Duodenal mucosa (tissue), 2 donors: ENCODE data around the gene CEP85.

Source experiments
- H3K27ac ChIP-seq: one replicate; pipeline ENCODE4 v1.7.0; 2013; ENCODE audit warnings: low read depth, low read length
- H3K27me3 ChIP-seq, 2 donors: one replicate each; pipeline ENCODE4 v1.7.0; 2013; ENCODE audit warnings: low read length in 2 of 2, control low read depth in 1 of 2; ENCODE audit not compliant: insufficient read depth in 2 of 2, control insufficient read depth in 1 of 2
- H3K36me3 ChIP-seq, 2 donors: one replicate each; pipeline ENCODE4 v1.7.0; 2013; ENCODE audit warnings: low read length in 2 of 2, control low read depth in 1 of 2; ENCODE audit not compliant: insufficient read depth in 2 of 2, control insufficient read depth in 1 of 2
- H3K4me1 ChIP-seq, 2 donors: one replicate each; pipeline ENCODE4 v1.7.0; 2013; ENCODE audit warnings: low read length in 2 of 2, control low read depth in 1 of 2; ENCODE audit not compliant: insufficient read depth in 2 of 2, control insufficient read depth in 1 of 2
- H3K4me3 ChIP-seq, 2 donors: one replicate each; pipeline ENCODE4 v1.7.0; 2013; ENCODE audit warnings: low read length in 2 of 2, low read depth in 1 of 2
- H3K9ac ChIP-seq, 2 donors: one replicate each; pipeline ENCODE4 v1.7.0; 2013; ENCODE audit warnings: low read length in 2 of 2, low read depth in 1 of 2
- H3K9me3 ChIP-seq, 2 donors: one replicate each; pipeline ENCODE4 v1.7.0; 2013; ENCODE audit warnings: low read length in 2 of 2, control low read depth in 1 of 2; ENCODE audit not compliant: control insufficient read depth in 1 of 2

The CEP85 gene

GRCh38 chr1:26197301-26197700 is 36.7 kb upstream of the CEP85 start:
- H3K9ac ChIP-seq: no peak overlapping the region
- no peaks in the 10 kb centered on the region for H3K9me3 ChIP-seq
- H3K27ac ChIP-seq: no peak overlapping the region
- no peaks in the 10 kb centered on the region for H3K36me3 ChIP-seq
- no peaks in the 10 kb centered on the region for H3K27me3 ChIP-seq
- H3K4me1 ChIP-seq: peaks cover 0 to 5% of the 10 kb centered on the region in 2 donors
- no peak overlapping the region for H3K4me3 ChIP-seq

- Histone ChIP-seq H3K9ac (no peak overlapping the region), H3K27me3 (no peaks in the 10 kb centered on the region), H3K36me3 (no peaks in the 10 kb centered on the region), H3K4me1 (peaks cover 0 to 5% of the 10 kb centered on the region in 2 donors), H3K4me3 (no peak overlapping the region), H3K9me3 (no peaks in the 10 kb centered on the region), H3K27ac (no peak overlapping the region)
Measured at GRCh38 chr1:26197813-26198212, 36.2 kb upstream of the CEP85 start.

- H3K4me1 ChIP-seq: peaks cover 0 to 5% of the 10 kb centered on the region in 2 donors
- no peaks in the 10 kb centered on the region for H3K9me3 ChIP-seq
- H3K36me3 ChIP-seq: no peaks in the 10 kb centered on the region
- no peak overlapping the region for H3K4me3 ChIP-seq
- peaks cover 0 to 6% of the 10 kb centered on the region in 2 donors for H3K27me3 ChIP-seq
- H3K9ac ChIP-seq: no peak overlapping the region
- H3K27ac ChIP-seq: no peak overlapping the region
Measured at GRCh38 chr1:26200413-26200812, 33.6 kb upstream of the CEP85 start.

GRCh38 chr1:26203642-26204318 is 30.2 kb upstream of the CEP85 start:
- Histone ChIP-seq H3K9ac (no peak overlapping the region), H3K27ac (no peak overlapping the region), H3K36me3 (no peaks in the 10 kb centered on the region), H3K9me3 (no peaks in the 10 kb centered on the region), H3K27me3 (peaks cover 0 to 6% of the 10 kb centered on the region in 2 donors), H3K4me1 (peaks cover 0 to 5% of the 10 kb centered on the region in 2 donors), H3K4me3 (no peak overlapping the region)

GRCh38 chr1:26210147-26210870 is 23.7 kb upstream of the CEP85 start:
- no peaks in the 10 kb centered on the region for H3K9me3 ChIP-seq
- H3K27ac ChIP-seq: no peak overlapping the region
- no peak overlapping the region for H3K9ac ChIP-seq
- no peaks in the 10 kb centered on the region for H3K27me3 ChIP-seq
- no peaks in the 10 kb centered on the region for H3K4me1 ChIP-seq
- H3K4me3 ChIP-seq: no peak overlapping the region
- H3K36me3 ChIP-seq: no peaks in the 10 kb centered on the region

GRCh38 chr1:26212726-26213125 is 21.3 kb upstream of the CEP85 start:
- no peak overlapping the region for H3K27ac ChIP-seq
- no peaks in the 10 kb centered on the region for H3K9me3 ChIP-seq
- H3K4me3 ChIP-seq: no peak overlapping the region
- H3K9ac ChIP-seq: no peak overlapping the region
- H3K4me1 ChIP-seq: no peaks in the 10 kb centered on the region
- H3K27me3 ChIP-seq: no peaks in the 10 kb centered on the region
- H3K36me3 ChIP-seq: no peaks in the 10 kb centered on the region

- Histone ChIP-seq H3K9ac (no peak overlapping the region), H3K27ac (no peak overlapping the region), H3K9me3 (no peaks in the 10 kb centered on the region), H3K36me3 (no peaks in the 10 kb centered on the region), H3K4me3 (no peak overlapping the region), H3K4me1 (no peaks in the 10 kb centered on the region), H3K27me3 (no peaks in the 10 kb centered on the region)
Measured at GRCh38 chr1:26213335-26213905, 20.6 kb upstream of the CEP85 start.

GRCh38 chr1:26215246-26215645 is 18.8 kb upstream of the CEP85 start:
- H3K4me1 ChIP-seq: no peaks in the 10 kb centered on the region
- no peaks in the 10 kb centered on the region for H3K36me3 ChIP-seq
- no peaks in the 10 kb centered on the region for H3K9me3 ChIP-seq
- H3K27ac ChIP-seq: no peak overlapping the region
- H3K27me3 ChIP-seq: peaks cover under 1 to 3% of the 10 kb centered on the region in 2 donors
- H3K9ac ChIP-seq: no peak overlapping the region
- no peak overlapping the region for H3K4me3 ChIP-seq

GRCh38 chr1:26218906-26219494 is 15.0 kb upstream of the CEP85 start:
- no peak overlapping the region for H3K27ac ChIP-seq

More at GRCh38 chr1:26218906-26219494, 15.0 kb upstream of the CEP85 start:
- Histone ChIP-seq H3K27me3 (peaks cover 3 to 6% of the 10 kb centered on the region in 2 donors), H3K4me1 (no peaks in the 10 kb centered on the region), H3K9me3 (no peaks in the 10 kb centered on the region), H3K4me3 (no peak overlapping the region), H3K36me3 (no peaks in the 10 kb centered on the region), H3K9ac (no peak overlapping the region)
